ENCODE results near the gene ANKRD13D. TPM values are rescaled to one million over a fixed set of nuclear protein-coding genes. Genes with fewer than 3 reads are reported as not detected.

The ANKRD13D gene
- total RNA-seq, 4 donors from 2014 or later = 19.7 to 194 (median 54.5) TPM

DNA sequence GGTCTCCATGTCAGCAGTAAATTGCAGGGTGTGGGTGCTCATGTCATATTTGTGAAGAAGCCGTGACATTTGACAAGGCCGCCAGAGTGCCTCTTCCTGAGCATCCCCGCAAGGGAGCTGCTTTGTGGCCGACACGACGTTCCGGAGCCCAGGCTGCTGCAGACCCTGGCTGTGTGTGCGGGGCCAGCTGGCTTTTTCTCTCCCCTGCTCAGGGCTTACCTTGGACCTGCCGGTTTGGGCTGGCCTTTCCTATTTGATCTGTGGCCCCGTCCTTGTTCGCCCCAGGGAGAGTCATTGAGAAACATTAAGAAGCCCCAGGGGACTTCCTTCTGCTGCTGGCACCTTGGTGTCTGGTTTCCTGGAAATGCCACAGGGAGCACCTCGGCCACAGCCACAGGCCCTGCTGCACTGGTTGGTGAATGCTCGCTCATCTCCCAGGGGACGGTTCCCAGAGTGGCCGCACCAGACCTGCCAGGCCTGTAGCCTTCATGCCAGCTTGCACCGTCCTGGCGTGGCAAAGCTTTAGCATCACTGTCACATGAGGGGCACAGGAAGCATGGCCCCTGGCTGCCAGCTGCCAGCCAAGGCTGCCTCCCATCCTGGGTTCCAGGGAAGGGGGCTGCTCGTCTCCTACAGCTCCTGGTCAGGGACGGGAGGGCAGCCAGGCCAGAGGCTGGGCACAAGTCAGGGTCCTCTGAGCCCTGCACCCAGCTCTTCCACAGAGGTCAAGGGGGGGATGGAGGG, 17.4 kb upstream of the ANKRD13D start:
- intact Hi-C loops (cut with DNase I; ENCODE audit: low total_unique reads) (loop anchor here (10.0 kb wide), 1 partner anchor 637 kb away; the partner anchor contains the start of gene RBM4), in situ Hi-C loops (cut with MboI; ENCODE audit: low pct_ligation_motif_present in 1 of 4, low pct_unique_long_range_greater_than_20kb in 1 of 4, low sequenced_read_pairs in 3 of 4) (loop anchor here in 1 of 4 donors (25.0 kb wide), 1 partner anchor 116 kb away; the partner anchor contains the start of gene RAD9A)
- no peaks in the 10 kb centered on the region for H3K9me3 ChIP-seq
- DNase-seq = peak; percentile 22
- H3K36me3 ChIP-seq = no peaks in the 10 kb centered on the region
- peak overlapping the region in 1 of 4 donors; percentile 95 for H3K4me3 ChIP-seq
- H3K4me1 ChIP-seq = peaks cover 61 to 95% (median 87%) of the 10 kb centered on the region in 4 donors
- peak overlapping the region; percentile 95 to 98 (median 97) for H3K27ac ChIP-seq
- 56 to 80% methylated on average over 1 to 19 of the region's 19 CpGs for whole genome bisulfite sequencing, 2 donors (ENCODE audit: low coverage in 1 of 2)
- no peaks in the 10 kb centered on the region for H3K27me3 ChIP-seq
- TF ChIP-seq, protein P1, sequence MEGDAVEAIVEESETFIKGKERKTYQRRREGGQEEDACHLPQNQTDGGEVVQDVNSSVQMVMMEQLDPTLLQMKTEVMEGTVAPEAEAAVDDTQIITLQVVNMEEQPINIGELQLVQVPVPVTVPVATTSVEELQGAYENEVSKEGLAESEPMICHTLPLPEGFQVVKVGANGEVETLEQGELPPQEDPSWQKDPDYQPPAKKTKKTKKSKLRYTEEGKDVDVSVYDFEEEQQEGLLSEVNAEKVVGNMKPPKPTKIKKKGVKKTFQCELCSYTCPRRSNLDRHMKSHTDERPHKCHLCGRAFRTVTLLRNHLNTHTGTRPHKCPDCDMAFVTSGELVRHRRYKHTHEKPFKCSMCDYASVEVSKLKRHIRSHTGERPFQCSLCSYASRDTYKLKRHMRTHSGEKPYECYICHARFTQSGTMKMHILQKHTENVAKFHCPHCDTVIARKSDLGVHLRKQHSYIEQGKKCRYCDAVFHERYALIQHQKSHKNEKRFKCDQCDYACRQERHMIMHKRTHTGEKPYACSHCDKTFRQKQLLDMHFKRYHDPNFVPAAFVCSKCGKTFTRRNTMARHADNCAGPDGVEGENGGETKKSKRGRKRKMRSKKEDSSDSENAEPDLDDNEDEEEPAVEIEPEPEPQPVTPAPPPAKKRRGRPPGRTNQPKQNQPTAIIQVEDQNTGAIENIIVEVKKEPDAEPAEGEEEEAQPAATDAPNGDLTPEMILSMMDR (IDR thresholded peaks at IDR 0.05) = no peak

DNA sequence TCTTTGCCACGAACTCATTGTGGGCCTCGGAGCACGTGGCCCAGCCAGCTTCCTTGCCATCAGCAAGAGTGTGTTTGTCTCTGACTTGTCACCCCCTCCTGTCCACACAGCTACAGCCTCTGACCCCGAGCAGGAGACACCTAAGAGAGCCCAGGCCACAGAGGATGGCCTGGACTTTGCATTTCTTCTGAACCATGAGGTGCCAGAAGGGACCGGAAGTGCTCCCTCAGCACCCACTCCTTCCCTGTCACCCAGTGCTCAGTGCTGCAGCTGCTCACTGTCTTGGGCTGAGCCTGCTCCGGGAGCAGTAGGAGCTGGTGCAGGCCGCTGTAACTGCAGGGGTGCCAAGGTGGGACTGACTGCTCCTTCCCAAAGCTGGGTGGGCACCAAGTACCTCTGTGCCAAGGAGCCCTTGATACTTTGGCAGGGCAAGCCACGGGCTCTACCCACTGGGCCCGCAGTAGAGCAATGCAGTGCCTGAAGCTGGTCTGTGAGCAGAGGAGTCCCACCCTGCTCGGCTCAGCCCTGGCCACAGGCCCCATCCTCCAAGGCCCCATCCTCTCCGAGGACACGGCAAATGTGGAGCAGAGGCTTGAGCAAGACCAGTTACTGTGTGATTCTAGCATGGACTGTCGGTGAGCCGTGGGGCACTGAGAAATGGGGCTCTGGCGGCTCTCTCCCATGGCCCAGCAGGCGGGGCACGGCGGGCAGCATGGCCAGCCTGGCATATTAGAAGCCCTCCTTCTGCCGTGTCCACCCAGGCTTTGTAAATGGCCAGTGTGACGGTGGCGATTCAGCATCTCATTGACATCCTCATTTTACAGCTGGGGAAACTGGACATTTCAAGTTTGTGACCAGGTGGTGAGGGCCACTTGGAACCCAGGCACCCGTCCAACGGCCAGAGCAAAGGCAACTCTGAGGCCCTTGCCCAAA, 16.5 kb upstream of the ANKRD13D start:
- in situ Hi-C loops (cut with MboI; ENCODE audit: low pct_ligation_motif_present in 1 of 4, low pct_unique_long_range_greater_than_20kb in 1 of 4, low sequenced_read_pairs in 3 of 4) (loop anchor here in 1 of 4 donors (25.0 kb wide), 1 partner anchor 115 kb away; the partner anchor contains the start of gene RAD9A), intact Hi-C loops (cut with DNase I; ENCODE audit: low total_unique reads) (loop anchor here (10.0 kb wide), 1 partner anchor 638 kb away; the partner anchor contains the start of gene RBM4)
- TF ChIP-seq EP300 (IDR thresholded peaks at IDR 0.05; ENCODE audit: low read depth) = no peak
- WGBS, 2 donors (ENCODE audit: low coverage in 1 of 2) = 56% methylated on average over 22 of the region's 23 CpGs; no CpG with 5 or more reads in 1 of the 2 donors
- Histone ChIP-seq H3K4me3 (no peak overlapping the region), H3K9me3 (no peaks in the 10 kb centered on the region), H3K36me3 (no peaks in the 10 kb centered on the region), H3K27me3 (no peaks in the 10 kb centered on the region), H3K27ac (peak overlapping the region; percentile 95 to 98 (median 97)), H3K4me1 (peaks cover 64 to 99% (median 92%) of the 10 kb centered on the region in 4 donors)
- peak; percentile 23 for DNase-seq

DNA sequence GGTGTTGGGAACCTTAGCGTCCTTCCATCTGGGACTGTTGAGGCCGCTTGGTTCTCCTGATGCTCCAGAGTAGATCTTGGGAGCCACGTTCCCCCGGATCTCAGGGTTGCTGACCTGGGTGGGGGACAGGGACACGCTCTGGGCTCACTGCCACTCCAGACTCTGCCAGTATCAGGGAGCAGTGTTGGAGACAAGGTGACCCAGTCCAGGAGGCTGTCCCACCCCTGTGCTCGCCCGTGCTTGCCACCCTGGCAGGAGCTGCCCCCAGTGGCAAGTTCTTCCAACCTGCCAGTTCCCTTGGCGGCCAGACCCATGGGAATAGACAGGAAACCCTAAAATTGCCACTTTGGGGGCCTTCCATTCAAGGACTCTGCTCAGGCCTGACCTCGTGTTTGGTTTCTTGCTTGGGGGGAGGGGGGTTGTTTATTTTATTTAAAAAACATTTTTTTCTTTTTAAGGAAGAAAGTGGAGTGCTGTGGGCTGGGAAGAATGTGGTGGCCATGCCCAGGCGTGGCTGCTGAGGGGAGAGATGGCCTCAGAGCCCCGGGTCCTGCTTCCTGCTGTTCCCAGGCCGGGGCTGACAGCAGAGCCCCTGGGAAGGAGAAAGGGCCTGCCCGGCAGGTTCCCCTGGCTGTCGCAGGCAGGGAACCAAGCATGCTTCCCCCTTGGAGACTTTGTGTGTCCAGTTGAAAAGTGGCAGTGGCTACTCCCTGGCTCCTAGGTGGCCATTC, 15.7 kb upstream of the ANKRD13D start:
- intact Hi-C loops (cut with DNase I; ENCODE audit: low total_unique reads) = loop anchor here (10.0 kb wide), 1 partner anchor 639 kb away; the partner anchor contains the start of gene RBM4
- Histone ChIP-seq H3K27ac (peak overlapping the region; percentile 95 to 98 (median 97)), H3K9me3 (no peaks in the 10 kb centered on the region), H3K36me3 (no peaks in the 10 kb centered on the region), H3K4me1 (peaks cover 64 to 99% (median 92%) of the 10 kb centered on the region in 4 donors), H3K27me3 (no peaks in the 10 kb centered on the region), H3K4me3 (no peak overlapping the region)
- in situ Hi-C loops (cut with MboI; ENCODE audit: low pct_ligation_motif_present in 1 of 4, low pct_unique_long_range_greater_than_20kb in 1 of 4, low sequenced_read_pairs in 3 of 4) = loop anchor here in 1 of 4 donors (25.0 kb wide), 1 partner anchor 114 kb away; the partner anchor contains the start of gene RAD9A
- TF ChIP-seq EP300 (IDR thresholded peaks at IDR 0.05; ENCODE audit: low read depth) (no peak), POLR2A (IDR thresholded peaks at IDR 0.05) (no peak), POLR2AphosphoS5 (IDR thresholded peaks at IDR 0.05) (no peak)
- TF ChIP-seq, protein P1 (IDR thresholded peaks at IDR 0.05) = no peak
- peak; percentile 11 for DNase-seq
- 54 to 59% methylated on average over 5 to 11 of the region's 14 CpGs for WGBS, 2 donors (ENCODE audit: low coverage in 1 of 2)

Measured in transverse colon (tissue), 4 donors.